CD14-positive monocyte (primary cell): ENCODE measurements around the gene TM4SF1. TPM values are rescaled to one million over a fixed set of nuclear protein-coding genes. Genes with fewer than 3 reads are reported as not detected.
"Not testable (repeated sequence)": the region's sequence is repeated elsewhere in the genome, so short reads cannot be mapped to it uniquely, and the experiment has no call there.

Source experiments
- DNase-seq, 3 donors: peaks; one replicate each; pipeline ENCODE4 v3.0.0-alpha.2; 2011 to 2022
- H2AFZ ChIP-seq: 2 replicates; pipeline ENCODE4 v1.6.0; 2012; ENCODE audit warnings: mild to moderate bottlenecking, low read depth, low read length, inconsistent platforms; ENCODE audit not compliant: insufficient read depth, poor library complexity, severe bottlenecking
- H3K27ac ChIP-seq, 2 donors: 1 replicate in 1 of 2; 2 replicates in 1 of 2; pipeline ENCODE4 v1.5.1; 2012 to 2013; ENCODE audit warnings: low read length in 2 of 2, control low read depth in 1 of 2, inconsistent platforms in 1 of 2, low read depth in 1 of 2, mild to moderate bottlenecking in 1 of 2
- H3K27me3 ChIP-seq, 2 donors: one replicate each; pipeline versions ENCODE4 v1.6.0 to v1.6.1; 2011 to 2013; ENCODE audit warnings: low read length in 2 of 2; ENCODE audit not compliant: control insufficient read depth in 2 of 2, insufficient read depth in 2 of 2
- H3K36me3 ChIP-seq, 2 donors: replicated peaks in 1 of 2; 1 replicate in 1 of 2; 2 replicates in 1 of 2; pipeline versions ENCODE4 v1.5.1 to v1.6.1; 2012 to 2013; ENCODE audit warnings: low read length in 2 of 2, control low read depth in 1 of 2, inconsistent platforms in 1 of 2, mild to moderate bottlenecking in 1 of 2; ENCODE audit not compliant: insufficient read depth in 2 of 2, control insufficient read depth in 1 of 2
- H3K4me1 ChIP-seq, 2 donors: 1 replicate in 1 of 2; 2 replicates in 1 of 2; pipeline versions ENCODE4 v1.5.1 to v1.6.1; 2012 to 2013; ENCODE audit warnings: low read length in 2 of 2, control low read depth in 1 of 2, inconsistent platforms in 1 of 2, mild to moderate bottlenecking in 1 of 2, moderate library complexity in 1 of 2; ENCODE audit not compliant: insufficient read depth in 2 of 2, control insufficient read depth in 1 of 2
- H3K4me2 ChIP-seq: replicated peaks from 2 replicates; pipeline ENCODE3; 2012; ENCODE audit warnings: low read length, moderate library complexity, mild to moderate bottlenecking; ENCODE audit not compliant: poor library complexity, severe bottlenecking; ENCODE audit errors: extremely low read depth
- H3K4me3 ChIP-seq, 3 experiments: fragments of 200-600 bp in 1 of 3; sonication (generic) in 1 of 3; replicated peaks in 1 of 3; 1 replicate in 2 of 3; 2 replicates in 1 of 3; pipeline ENCODE4 v1.5.1; 2011 to 2013; ENCODE audit warnings: low read length in 3 of 3, mild to moderate bottlenecking in 3 of 3, control low read depth in 2 of 3, low read depth in 2 of 3, inconsistent platforms in 1 of 3, moderate library complexity in 1 of 3
- H3K79me2 ChIP-seq: 2 replicates; pipeline ENCODE4 v1.6.0; 2012; ENCODE audit warnings: mild to moderate bottlenecking, control low read depth, inconsistent platforms, low read length, moderate library complexity; ENCODE audit not compliant: insufficient read depth
- H3K9ac ChIP-seq: 2 replicates; pipeline ENCODE4 v1.6.0; 2017; ENCODE audit warnings: low read length, mild to moderate bottlenecking; ENCODE audit not compliant: insufficient read depth, poor library complexity, severe bottlenecking
- H3K9me3 ChIP-seq, 2 donors: replicated peaks in 1 of 2; 1 replicate in 1 of 2; 2 replicates in 1 of 2; pipeline versions ENCODE4 v1.5.1 to v1.6.1; 2012 to 2013; ENCODE audit warnings: low read length in 2 of 2, control low read depth in 1 of 2; ENCODE audit not compliant: control insufficient read depth in 1 of 2, insufficient read depth in 1 of 2
- H4K20me1 ChIP-seq: 2 replicates; pipeline ENCODE4 v1.6.0; 2012; ENCODE audit warnings: mild to moderate bottlenecking, low read length, control low read depth, moderate library complexity; ENCODE audit not compliant: insufficient read depth
- H3K27ac Mint-ChIP-seq, 7 donors: one replicate each; pipeline ENCODE4 v1.8.0; 2020; ENCODE audit warnings: mild to moderate bottlenecking in 7 of 7, mixed read lengths in 7 of 7, moderate library complexity in 6 of 7, inconsistent platforms in 2 of 7
- H3K27me3 Mint-ChIP-seq, 3 donors: one replicate each; pipeline ENCODE4 v1.8.0; 2021 to 2022; ENCODE audit warnings: low read depth in 3 of 3, mild to moderate bottlenecking in 3 of 3, mixed read lengths in 3 of 3, moderate library complexity in 3 of 3, inconsistent platforms in 1 of 3
- H3K36me3 Mint-ChIP-seq, 2 donors: one replicate each; pipeline ENCODE4 v1.8.0; 2020; ENCODE audit warnings: mixed read lengths in 2 of 2, inconsistent platforms in 1 of 2, mild to moderate bottlenecking in 1 of 2
- H3K4me1 Mint-ChIP-seq: one replicate; pipeline ENCODE4 v1.8.0; 2020; ENCODE audit warnings: mild to moderate bottlenecking, mixed read lengths
- H3K4me3 Mint-ChIP-seq, 2 donors: one replicate each; pipeline ENCODE4 v1.8.0; 2020; ENCODE audit warnings: mild to moderate bottlenecking in 2 of 2, mixed read lengths in 2 of 2, moderate library complexity in 1 of 2
- H3K9me3 Mint-ChIP-seq, 7 donors: one replicate each; pipeline ENCODE4 v1.8.0; 2020 to 2022; ENCODE audit warnings: mixed read lengths in 7 of 7, mild to moderate bottlenecking in 6 of 7, moderate library complexity in 6 of 7, inconsistent platforms in 2 of 7
- WGBS: methylation state at CpG from one replicate; pipeline ENCODE4 v1.1.5; 2013; ENCODE audit warnings: missing lambda C conversion rate; ENCODE audit not compliant: insufficient coverage; 5-methylcytosine and 5-hydroxymethylcytosine counted together
- intact Hi-C, 2 donors: fragments of 100-400 bp; cut with micrococcal nuclease; formaldehyde crosslinking; loops; one replicate each; pipeline versions ENCODE4 v1.15.0 to v1.15.1; 2023
- polyA plus RNA-seq, 3 donors: library from polyadenylated mRNA; depleted of rRNA in 1 of 3; unstranded in 2 of 3; stranded (reverse) in 1 of 3; fragments of 300-500 nt in 2 of 3; fragments of >200 nt in 1 of 3; fragmentation: Illumina TruSeq in 2 of 3; gene quantifications; 1 replicate in 2 of 3; 2 replicates in 1 of 3; pipeline ENCODE4 v1.2.3, GENCODE V29; 2012 to 2021
- TF ChIP-seq, protein P1 (sequence below): fragments of 200-600 bp; IDR thresholded peaks from one replicate; pipeline ENCODE4 v1.8.0; 2022; ENCODE audit warnings: antibody characterized with exemption, mild to moderate bottlenecking

Gene TM4SF1
- polyA plus RNA-seq, 3 donors, result not detected

DNA sequence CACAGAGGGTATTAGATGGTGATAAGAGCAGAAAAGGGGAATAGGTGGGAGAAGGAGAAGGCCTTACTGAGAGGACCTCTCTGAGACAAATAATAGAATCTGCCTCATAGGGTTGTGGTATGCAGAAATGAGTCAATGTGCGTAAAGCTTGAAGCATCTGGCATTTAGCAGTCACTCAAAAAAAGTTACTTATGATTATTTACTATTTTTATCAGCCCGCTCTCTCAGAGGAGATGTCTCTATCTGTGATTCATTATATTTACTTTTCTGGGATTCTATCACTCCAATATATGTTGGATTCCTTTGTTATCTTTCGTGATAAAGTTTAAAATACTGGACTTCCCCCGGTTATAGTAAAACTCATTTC is 4.6 kb upstream of the TM4SF1 start:
- Mint-ChIP-seq H3K27me3 (peaks cover 0 to 10% (median 0%) of the 10 kb centered on the region in 3 donors), H3K9me3 (peaks cover 0 to 9% (median 3%) of the 10 kb centered on the region in 7 donors), H3K27ac (no peak overlapping the region), H3K4me3 (no peak overlapping the region), H3K4me1 (peaks cover 31% of the 10 kb centered on the region), H3K36me3 (no peaks in the 10 kb centered on the region)
- H3K4me3 ChIP-seq, result no peak overlapping the region
- no peaks in the 10 kb centered on the region for H3K36me3 ChIP-seq
- no peaks in the 10 kb centered on the region for H4K20me1 ChIP-seq
- no peaks in the 10 kb centered on the region for H3K79me2 ChIP-seq
- intact Hi-C loops, result no loop called here
- no peak overlapping the region for H3K4me2 ChIP-seq
- no peak for DNase-seq
- peaks cover 18 to 23% of the 10 kb centered on the region in 2 donors for H3K4me1 ChIP-seq
- no peak overlapping the region for H3K27ac ChIP-seq
- peaks cover 0 to 3% of the 10 kb centered on the region in 2 donors for H3K9me3 ChIP-seq
- no peak overlapping the region for H3K9ac ChIP-seq
- TF ChIP-seq, protein P1, sequence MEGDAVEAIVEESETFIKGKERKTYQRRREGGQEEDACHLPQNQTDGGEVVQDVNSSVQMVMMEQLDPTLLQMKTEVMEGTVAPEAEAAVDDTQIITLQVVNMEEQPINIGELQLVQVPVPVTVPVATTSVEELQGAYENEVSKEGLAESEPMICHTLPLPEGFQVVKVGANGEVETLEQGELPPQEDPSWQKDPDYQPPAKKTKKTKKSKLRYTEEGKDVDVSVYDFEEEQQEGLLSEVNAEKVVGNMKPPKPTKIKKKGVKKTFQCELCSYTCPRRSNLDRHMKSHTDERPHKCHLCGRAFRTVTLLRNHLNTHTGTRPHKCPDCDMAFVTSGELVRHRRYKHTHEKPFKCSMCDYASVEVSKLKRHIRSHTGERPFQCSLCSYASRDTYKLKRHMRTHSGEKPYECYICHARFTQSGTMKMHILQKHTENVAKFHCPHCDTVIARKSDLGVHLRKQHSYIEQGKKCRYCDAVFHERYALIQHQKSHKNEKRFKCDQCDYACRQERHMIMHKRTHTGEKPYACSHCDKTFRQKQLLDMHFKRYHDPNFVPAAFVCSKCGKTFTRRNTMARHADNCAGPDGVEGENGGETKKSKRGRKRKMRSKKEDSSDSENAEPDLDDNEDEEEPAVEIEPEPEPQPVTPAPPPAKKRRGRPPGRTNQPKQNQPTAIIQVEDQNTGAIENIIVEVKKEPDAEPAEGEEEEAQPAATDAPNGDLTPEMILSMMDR, result no peak
- no peak overlapping the region for H2AFZ ChIP-seq
- H3K27me3 ChIP-seq, result no peaks in the 10 kb centered on the region
- 100% methylated on average over 1 of the region's 4 CpGs for WGBS

DNA sequence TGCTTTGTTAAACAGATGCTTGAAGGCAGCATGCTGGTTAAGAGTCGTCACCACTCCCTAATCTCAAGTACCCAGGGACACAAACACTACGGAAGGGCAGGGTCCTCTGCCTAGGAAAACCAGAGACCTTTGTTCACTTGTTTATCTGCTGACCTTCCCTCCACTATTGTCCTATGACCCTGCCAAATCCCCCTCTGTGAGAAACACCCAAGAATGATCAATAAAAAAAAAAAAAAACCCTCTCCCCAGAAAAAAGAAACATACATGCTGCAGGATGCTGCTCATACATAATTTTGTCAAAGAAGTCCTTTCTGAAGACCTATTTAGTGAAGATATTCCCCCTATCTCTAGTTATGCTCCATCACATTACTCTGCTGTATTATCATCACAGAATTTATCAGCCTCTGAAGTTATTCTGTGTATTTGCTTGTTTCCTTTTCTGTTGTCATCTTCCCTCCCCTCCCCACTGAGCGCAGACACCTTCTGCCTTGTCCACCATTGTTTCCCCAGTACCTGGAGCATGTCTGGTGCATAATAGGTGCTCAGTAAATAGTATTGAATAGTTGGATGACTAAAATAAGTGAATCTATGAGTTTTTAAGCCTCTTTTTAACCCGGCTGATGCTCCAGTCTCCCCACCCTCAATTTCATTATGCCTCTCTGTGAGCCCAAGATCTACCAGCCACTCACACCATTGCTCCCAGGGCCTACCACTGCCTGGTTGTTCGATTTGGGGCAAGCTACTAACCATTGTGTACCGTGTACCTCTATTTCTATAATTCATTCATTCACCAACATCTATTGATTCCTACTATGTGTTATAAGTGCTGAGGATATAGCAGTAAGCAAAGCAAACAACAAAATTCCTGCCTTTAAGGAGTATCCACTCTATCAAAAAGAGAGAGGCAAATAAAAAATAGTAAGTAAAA is 4.0 kb upstream of the TM4SF1 start:
- WGBS, result 100% methylated on average over 1 of the region's 6 CpGs
- no peak overlapping the region for H3K27ac ChIP-seq
- H3K4me2 ChIP-seq, result no peak overlapping the region
- Mint-ChIP-seq H3K9me3 (peaks cover 0 to 9% (median 3%) of the 10 kb centered on the region in 7 donors), H3K27ac (no peak overlapping the region), H3K36me3 (no peaks in the 10 kb centered on the region), H3K4me1 (peaks cover 26% of the 10 kb centered on the region), H3K27me3 (peaks cover 0 to 10% (median 2%) of the 10 kb centered on the region in 3 donors), H3K4me3 (no peak overlapping the region)
- no peak for DNase-seq
- H3K9ac ChIP-seq, result no peak overlapping the region
- no peaks in the 10 kb centered on the region for H3K27me3 ChIP-seq
- intact Hi-C loops, result no loop called here
- no peak overlapping the region for H2AFZ ChIP-seq
- H3K4me3 ChIP-seq, result no peak overlapping the region
- TF ChIP-seq, protein P1, result no peak
- peaks cover 14 to 25% of the 10 kb centered on the region in 2 donors for H3K4me1 ChIP-seq
- H3K9me3 ChIP-seq, result peaks cover 0 to 3% of the 10 kb centered on the region in 2 donors
- H3K79me2 ChIP-seq, result no peaks in the 10 kb centered on the region
- H3K36me3 ChIP-seq, result no peaks in the 10 kb centered on the region
- no peaks in the 10 kb centered on the region for H4K20me1 ChIP-seq

DNA sequence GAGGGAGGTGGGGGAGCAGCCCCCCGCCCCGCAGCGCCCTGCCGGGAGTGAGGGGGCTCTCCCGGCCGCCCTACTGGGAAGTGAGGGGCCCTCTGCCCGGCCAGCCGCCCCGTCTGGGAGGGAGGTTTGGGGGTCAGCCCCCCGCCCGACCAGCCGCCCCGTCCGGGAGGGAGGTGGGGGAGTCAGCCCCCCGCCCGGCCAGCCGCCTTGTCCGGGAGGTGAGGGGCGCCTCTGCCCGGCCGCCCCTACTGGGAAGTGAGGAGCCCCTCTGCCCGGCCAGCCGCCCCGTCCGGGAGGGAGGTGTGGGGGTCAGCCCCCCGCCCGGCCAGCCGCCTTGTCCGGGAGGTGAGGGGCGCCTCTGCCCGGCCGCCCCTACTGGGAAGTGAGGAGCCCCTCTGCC is 2.8 kb upstream of the TM4SF1 start:
- peaks cover 29% of the 10 kb centered on the region for H3K4me1 Mint-ChIP-seq
- H3K27me3 Mint-ChIP-seq, H3K4me3 ChIP-seq, H3K9ac ChIP-seq, H3K4me2 ChIP-seq, intact Hi-C loops, H3K36me3 Mint-ChIP-seq, H2AFZ ChIP-seq, H3K36me3 ChIP-seq, H3K9me3 ChIP-seq, H3K9me3 Mint-ChIP-seq, H3K27ac ChIP-seq, DNase-seq, H3K27me3 ChIP-seq, H3K79me2 ChIP-seq, H4K20me1 ChIP-seq, H3K4me3 Mint-ChIP-seq, H3K27ac Mint-ChIP-seq: not testable (repeated sequence)
- H3K4me1 ChIP-seq, result peaks cover 19 to 30% of the 10 kb centered on the region in 2 donors
- WGBS, result no CpG with 5 or more reads among the region's 32 CpGs
